HL-60/S4 treated with retinoic acid at 250 ng/mL for 4 days and 3 days (cell line): ENCODE data around the gene STAC3.

Experiments
- in situ Hi-C: fragments of 300-500 bp; cut with MboI; formaldehyde crosslinking; loops from 2 replicates; pipeline ENCODE4 v1.7.0; 2022; ENCODE audit warnings: low sequenced_read_pairs

STAC3 gene

DNA sequence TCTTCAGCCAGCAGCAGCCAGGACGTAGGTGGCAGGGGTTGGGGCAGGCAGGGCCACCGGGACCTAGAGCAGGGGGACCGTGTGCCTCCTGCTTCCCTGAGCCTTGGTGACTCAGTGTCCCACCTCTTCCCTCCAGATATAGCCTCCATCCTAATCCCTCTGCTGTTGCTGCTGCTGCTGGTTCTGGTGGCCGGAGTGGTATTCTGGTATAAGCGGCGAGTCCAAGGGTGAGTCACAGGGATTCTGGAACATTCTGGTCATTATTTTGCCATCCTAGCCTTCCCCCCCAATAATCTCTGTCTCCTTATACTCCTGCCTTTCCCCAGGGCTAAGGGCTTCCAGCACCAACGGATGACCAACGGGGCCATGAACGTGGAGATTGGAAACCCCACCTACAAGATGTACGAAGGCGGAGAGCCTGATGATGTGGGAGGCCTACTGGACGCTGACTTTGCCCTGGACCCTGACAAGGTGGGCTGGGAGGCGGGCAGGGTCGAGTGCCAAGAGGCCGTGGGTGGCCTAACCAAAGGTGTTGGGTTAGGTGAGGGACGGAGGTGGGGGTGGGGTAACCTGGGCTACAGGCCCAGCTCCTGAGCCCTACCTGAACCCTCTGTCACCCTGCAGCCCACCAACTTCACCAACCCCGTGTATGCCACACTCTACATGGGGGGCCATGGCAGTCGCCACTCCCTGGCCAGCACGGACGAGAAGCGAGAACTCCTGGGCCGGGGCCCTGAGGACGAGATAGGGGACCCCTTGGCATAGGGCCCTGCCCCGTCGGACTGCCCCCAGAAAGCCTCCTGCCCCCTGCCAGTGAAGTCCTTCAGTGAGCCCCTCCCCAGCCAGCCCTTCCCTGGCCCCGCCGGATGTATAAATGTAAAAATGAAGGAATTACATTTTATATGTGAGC, 38.9 kb downstream of the STAC3 start:
- in situ Hi-C loops, result no loop called here

DNA sequence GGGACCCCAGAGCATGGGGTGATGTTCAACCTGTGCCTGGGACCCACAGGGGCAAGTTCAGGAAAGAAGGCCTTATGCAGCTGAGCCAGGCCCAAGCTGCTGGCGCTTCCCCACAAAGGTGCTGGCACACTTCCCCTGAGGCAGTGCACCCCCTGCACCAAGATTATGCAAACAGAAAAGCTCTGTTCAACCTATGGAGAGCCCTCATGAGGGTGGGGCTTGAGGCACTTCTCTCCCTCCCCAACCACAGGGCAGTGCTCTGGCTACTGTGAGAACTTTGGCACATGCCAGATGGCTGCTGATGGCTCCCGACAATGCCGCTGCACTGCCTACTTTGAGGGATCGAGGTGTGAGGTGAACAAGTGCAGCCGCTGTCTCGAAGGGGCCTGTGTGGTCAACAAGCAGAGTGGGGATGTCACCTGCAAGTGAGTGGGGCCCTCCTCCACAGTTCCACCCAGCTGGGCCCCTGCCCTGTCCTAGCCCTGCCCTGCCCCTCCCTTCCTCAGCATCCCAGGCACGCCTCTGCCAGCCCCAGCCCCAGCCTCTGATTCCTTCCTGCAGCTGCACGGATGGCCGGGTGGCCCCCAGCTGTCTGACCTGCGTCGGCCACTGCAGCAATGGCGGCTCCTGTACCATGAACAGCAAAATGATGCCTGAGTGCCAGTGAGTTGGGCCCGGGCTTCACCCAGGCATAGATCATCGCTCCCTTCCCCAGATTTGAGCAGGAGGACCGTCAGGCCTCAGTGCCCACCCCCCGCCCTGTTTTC, 39.9 kb downstream of the STAC3 start:
- in situ Hi-C loops, result no loop called here

GRCh38 chr12:57210461-57210860, 40.5 kb downstream of the STAC3 start:
- in situ Hi-C loops, result no loop called here

- in situ Hi-C loops, result no loop called here
Measured at GRCh38 chr12:57209916-57210315, 41.1 kb downstream of the STAC3 start.

- in situ Hi-C loops, result no loop called here
Measured at GRCh38 chr12:57208631-57209282, 42.2 kb downstream of the STAC3 start.

DNA sequence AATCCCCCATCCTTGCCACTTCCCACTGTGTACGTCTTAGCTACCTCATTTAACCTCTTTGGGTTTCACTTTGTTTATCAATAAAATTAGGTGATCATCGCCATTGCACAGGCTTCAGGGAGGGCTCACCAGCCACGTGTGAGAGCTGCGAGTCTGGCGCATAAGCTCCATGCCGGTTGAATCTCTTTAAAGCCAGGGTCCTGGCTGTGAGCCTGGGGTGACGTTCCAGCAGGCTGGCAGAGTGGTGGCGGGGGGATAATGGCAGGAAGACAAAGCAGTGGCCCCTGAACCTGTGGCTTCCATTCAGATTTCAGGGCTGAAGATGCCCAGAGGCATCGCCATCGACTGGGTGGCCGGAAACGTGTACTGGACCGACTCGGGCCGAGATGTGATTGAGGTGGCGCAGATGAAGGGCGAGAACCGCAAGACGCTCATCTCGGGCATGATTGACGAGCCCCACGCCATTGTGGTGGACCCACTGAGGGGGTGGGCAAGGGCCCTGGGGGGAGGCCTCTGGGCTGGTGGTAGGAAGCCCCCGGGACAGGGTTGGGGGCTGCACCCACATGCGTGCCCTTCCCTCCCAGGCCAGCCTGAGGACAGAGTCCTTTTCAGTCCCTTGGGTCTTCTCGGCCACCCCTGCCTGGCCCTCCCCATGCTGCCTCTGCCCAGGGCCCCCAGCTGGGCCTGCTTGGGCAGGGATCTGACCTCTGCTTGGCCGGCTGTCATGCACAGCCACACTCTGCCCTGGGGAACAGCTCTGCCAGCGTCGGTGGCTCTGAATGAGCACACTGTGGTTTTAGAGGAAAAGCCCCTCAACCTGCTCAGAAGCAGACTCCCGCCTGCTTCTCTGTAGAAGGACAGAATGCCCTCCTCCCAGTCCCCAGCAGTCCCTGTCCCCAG, 43.0 kb downstream of the STAC3 start:
- in situ Hi-C loops, result no loop called here

DNA sequence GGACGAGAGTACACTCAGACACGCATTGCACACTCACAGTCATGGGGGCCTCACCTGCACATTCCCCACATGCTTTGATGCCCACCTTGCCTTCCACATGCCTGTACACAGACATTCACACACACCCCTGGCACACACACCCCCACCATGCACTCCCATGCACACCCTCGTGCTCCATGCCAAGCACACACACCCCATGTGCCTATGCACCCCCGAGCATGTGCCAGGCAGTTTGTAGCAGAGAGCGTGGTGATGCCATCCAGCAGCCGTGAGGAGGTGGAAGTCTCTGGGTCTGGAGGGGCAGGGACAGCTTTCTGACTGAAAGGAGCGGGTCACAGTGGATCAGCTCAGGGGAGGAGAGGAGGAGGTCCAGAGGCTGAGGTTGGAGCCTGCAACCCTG, 45.1 kb downstream of the STAC3 start:
- in situ Hi-C loops, result no loop called here

DNA sequence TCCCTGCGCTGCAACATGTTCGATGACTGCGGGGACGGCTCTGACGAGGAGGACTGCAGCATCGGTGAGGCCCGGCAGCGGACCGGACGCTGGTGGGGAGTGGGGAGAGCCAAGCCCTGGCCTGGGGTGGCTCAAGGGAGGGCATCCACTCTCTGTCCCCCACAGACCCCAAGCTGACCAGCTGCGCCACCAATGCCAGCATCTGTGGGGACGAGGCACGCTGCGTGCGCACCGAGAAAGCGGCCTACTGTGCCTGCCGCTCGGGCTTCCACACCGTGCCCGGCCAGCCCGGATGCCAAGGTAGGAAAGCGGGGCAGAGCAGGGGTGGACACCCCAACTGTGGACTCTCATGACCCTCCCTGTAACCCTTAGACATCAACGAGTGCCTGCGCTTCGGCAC, 45.8 kb downstream of the STAC3 start:
- in situ Hi-C loops, result no loop called here

GRCh38 chr12:57204454-57204853, 46.5 kb downstream of the STAC3 start:
- in situ Hi-C loops, result no loop called here

DNA sequence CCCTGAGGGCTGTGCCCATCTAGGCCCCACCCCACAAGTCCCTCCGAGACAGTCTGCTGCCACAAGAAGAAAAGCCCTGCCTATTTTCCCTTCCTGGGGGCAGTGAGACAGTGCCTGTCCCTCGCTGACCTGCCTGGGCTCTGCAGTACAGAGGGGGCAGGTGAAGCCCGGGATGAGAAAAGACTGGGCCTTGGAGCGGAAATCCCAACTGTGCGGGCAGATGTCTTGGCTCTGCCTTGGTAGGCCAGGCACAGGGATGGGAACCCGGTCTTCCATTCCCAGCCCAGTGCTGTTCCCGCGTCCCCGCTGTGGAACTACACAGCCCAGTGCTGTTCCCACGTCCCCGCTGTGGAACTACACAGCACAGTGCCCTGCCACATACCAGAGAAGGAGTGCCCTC, 47.2 kb downstream of the STAC3 start:
- in situ Hi-C loops, result no loop called here

- in situ Hi-C loops, result no loop called here
Measured at GRCh38 chr12:57203201-57203600, 47.8 kb downstream of the STAC3 start.

DNA sequence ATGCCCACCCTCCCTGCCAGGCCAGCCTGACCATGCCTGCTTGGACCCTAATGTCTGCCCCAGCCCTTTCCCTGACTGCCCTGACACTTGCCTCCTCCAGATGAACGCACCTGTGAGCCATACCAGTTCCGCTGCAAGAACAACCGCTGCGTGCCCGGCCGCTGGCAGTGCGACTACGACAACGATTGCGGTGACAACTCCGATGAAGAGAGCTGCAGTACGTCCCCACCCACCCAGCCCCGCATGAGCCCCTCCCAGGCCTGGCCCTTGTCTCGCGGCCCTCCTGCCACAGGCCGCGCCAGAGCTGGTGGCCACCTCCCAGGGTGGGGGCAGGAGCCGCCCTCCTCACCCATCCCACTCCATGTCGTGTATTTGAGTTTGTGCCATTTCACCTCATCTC, 48.7 kb downstream of the STAC3 start:
- in situ Hi-C loops, result no loop called here

GRCh38 chr12:57201631-57202030, 49.4 kb downstream of the STAC3 start:
- in situ Hi-C loops, result no loop called here

DNA sequence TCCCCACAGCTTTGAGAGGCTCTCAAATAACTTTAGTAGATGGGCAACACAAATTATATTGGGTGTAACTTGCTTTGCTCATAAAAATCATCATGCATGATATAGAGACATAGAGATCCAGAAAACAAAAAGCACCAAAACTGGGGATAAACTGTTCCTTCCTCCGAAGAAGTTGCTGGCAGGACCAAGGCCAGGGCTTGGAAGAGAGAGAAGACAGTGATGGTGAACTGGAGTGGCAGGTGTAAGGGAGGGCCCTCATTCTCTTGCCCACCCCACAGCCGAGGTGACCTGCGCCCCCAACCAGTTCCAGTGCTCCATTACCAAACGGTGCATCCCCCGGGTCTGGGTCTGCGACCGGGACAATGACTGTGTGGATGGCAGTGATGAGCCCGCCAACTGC, 49.8 kb downstream of the STAC3 start:
- in situ Hi-C loops, result no loop called here

GRCh38 chr12:57200497-57200896, 50.5 kb downstream of the STAC3 start:
- in situ Hi-C loops, result no loop called here

DNA sequence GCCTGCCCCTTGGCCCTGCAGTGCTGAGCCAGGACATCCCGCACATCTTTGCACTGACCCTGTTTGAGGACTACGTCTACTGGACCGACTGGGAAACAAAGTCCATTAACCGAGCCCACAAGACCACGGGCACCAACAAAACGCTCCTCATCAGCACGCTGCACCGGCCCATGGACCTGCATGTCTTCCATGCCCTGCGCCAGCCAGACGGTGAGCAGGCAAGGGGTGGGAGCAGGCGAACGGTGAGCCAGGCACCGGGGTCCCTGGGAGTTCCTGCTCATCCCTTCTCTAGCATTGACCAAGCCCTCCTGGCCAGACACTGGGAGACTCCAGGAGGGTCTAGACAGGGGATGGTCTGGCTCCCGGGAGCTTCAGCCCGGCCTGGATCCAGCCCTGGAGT, 51.8 kb downstream of the STAC3 start:
- in situ Hi-C loops, result no loop called here

DNA sequence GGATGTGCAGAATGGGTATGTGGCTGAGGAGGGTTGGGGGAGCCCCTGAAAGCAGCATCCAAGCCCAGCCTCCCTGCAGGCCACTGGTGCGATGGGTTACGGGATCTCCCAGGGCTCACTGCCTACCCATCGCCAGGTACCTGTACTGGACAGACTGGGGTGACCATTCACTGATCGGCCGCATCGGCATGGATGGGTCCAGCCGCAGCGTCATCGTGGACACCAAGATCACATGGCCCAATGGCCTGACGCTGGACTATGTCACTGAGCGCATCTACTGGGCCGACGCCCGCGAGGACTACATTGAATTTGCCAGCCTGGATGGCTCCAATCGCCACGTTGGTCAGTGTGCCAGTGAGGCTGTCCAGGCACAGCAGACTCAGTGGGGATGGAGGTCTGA, 52.7 kb downstream of the STAC3 start:
- in situ Hi-C loops, result no loop called here

- in situ Hi-C loops, result no loop called here
Measured at GRCh38 chr12:57196956-57197355, 54.0 kb downstream of the STAC3 start.

GRCh38 chr12:57196439-57196838, 54.5 kb downstream of the STAC3 start:
- in situ Hi-C loops, result no loop called here

- in situ Hi-C loops, result no loop called here
Measured at GRCh38 chr12:57195611-57196371, 55.2 kb downstream of the STAC3 start.
